WTC11 (cell line): Measurements from ENCODE around the gene ZIC4. TPM values are rescaled to one million over a fixed set of nuclear protein-coding genes. Genes with fewer than 3 reads are reported as not detected.

Source experiments
- ATF1 ChIP-seq: sonication (generic); formaldehyde crosslinking; IDR thresholded peaks from 2 replicates; pipeline ENCODE4 v1.8.1; 2023; ENCODE audit warnings: mild to moderate bottlenecking, moderate library complexity, missing genetic modification reagents
- ATF2 ChIP-seq: sonication (generic); formaldehyde crosslinking; IDR thresholded peaks from 2 replicates; pipeline ENCODE4 v1.8.1; 2022; ENCODE audit warnings: low read depth, missing genetic modification reagents, borderline replicate concordance
- ATF3 ChIP-seq: sonication (generic); formaldehyde crosslinking; conservative IDR thresholded peaks from 2 replicates; pipeline ENCODE4 v1.8.1; 2022; ENCODE audit warnings: mild to moderate bottlenecking, missing genetic modification reagents
- E2F1 ChIP-seq: sonication (generic); formaldehyde crosslinking; IDR thresholded peaks from 2 replicates; pipeline ENCODE4 v1.8.0; 2022; ENCODE audit warnings: mild to moderate bottlenecking, missing genetic modification reagents
- EMX1 ChIP-seq: fragments of 250-450 bp; sonication (Bioruptor Pico); IDR thresholded peaks from 2 replicates; pipeline ENCODE4 v1.8.0; 2021; ENCODE audit warnings: mild to moderate bottlenecking
- FOXP4 ChIP-seq: sonication (generic); formaldehyde crosslinking; IDR thresholded peaks from 2 replicates; pipeline ENCODE4 v1.8.0; 2022; ENCODE audit warnings: mild to moderate bottlenecking, missing genetic modification reagents
- JUN ChIP-seq: sonication (generic); formaldehyde crosslinking; IDR thresholded peaks from 2 replicates; pipeline ENCODE4 v1.8.0; 2023; ENCODE audit warnings: mild to moderate bottlenecking, missing genetic modification reagents
- MYBL2 ChIP-seq: sonication (generic); formaldehyde crosslinking; IDR thresholded peaks from 2 replicates; pipeline ENCODE4 v1.8.1; 2023; ENCODE audit warnings: mild to moderate bottlenecking, moderate library complexity, missing genetic modification reagents
- OVOL2 ChIP-seq: fragments of 250-450 bp; sonication (Bioruptor Pico); IDR thresholded peaks from 2 replicates; pipeline ENCODE4 v1.9.0; 2021; ENCODE audit warnings: mild to moderate bottlenecking, borderline replicate concordance
- SP1 ChIP-seq: sonication (generic); formaldehyde crosslinking; conservative IDR thresholded peaks from 2 replicates; pipeline ENCODE4 v1.8.1; 2022; ENCODE audit warnings: missing genetic modification reagents
- TEAD4 ChIP-seq: sonication (generic); formaldehyde crosslinking; IDR thresholded peaks from 2 replicates; pipeline ENCODE4 v1.8.0; 2022; ENCODE audit warnings: mild to moderate bottlenecking, missing genetic modification reagents
- USF1 ChIP-seq: sonication (generic); formaldehyde crosslinking; IDR thresholded peaks from 2 replicates; pipeline ENCODE4 v1.8.0; 2022; ENCODE audit warnings: mild to moderate bottlenecking, missing genetic modification reagents
- ZBTB21 ChIP-seq: sonication (generic); formaldehyde crosslinking; IDR thresholded peaks from 2 replicates; pipeline ENCODE4 v1.8.1; 2023; ENCODE audit warnings: mild to moderate bottlenecking, missing genetic modification reagents, borderline replicate concordance
- ZNF232 ChIP-seq: sonication (generic); formaldehyde crosslinking; IDR thresholded peaks from 2 replicates; pipeline ENCODE4 v1.8.0; 2022; ENCODE audit warnings: mild to moderate bottlenecking, missing genetic modification reagents
- ZNF317 ChIP-seq: sonication (generic); formaldehyde crosslinking; IDR thresholded peaks from 2 replicates; pipeline ENCODE4 v1.8.1; 2023; ENCODE audit warnings: low read depth, mild to moderate bottlenecking, moderate library complexity, missing genetic modification reagents, borderline replicate concordance
- ZNF416 ChIP-seq: fragments of 250-450 bp; sonication (Bioruptor Pico); IDR thresholded peaks from 2 replicates; pipeline ENCODE4 v1.9.0; 2021; ENCODE audit warnings: mild to moderate bottlenecking, inconsistent platforms
- ZNF425 ChIP-seq: fragments of 250-450 bp; sonication (Bioruptor Pico); conservative IDR thresholded peaks from 2 replicates; pipeline ENCODE4 v1.9.0; 2021; ENCODE audit warnings: mild to moderate bottlenecking
- ZNF512 ChIP-seq: sonication (generic); formaldehyde crosslinking; IDR thresholded peaks from 2 replicates; pipeline ENCODE4 v1.8.1; 2022; ENCODE audit warnings: missing genetic modification reagents, borderline replicate concordance
- ZSCAN18 ChIP-seq: fragments of 250-450 bp; sonication (Bioruptor Pico); IDR thresholded peaks from 2 replicates; pipeline ENCODE4 v2.1.2; 2022; ENCODE audit warnings: mild to moderate bottlenecking, moderate library complexity
- total RNA-seq: library from RNA; stranded (reverse); gene quantifications from 3 replicates; pipeline ENCODE4 v1.2.3, GENCODE V29; 2021
- TF ChIP-seq, protein P1 (sequence below): fragments of 250-450 bp; sonication (Bioruptor Pico); IDR thresholded peaks from 2 replicates; pipeline ENCODE4 v1.9.0; 2021; ENCODE audit warnings: mild to moderate bottlenecking
- TF ChIP-seq, protein P2 (sequence below): sonication (generic); formaldehyde crosslinking; IDR thresholded peaks from 2 replicates; pipeline ENCODE4 v1.8.0; 2023; ENCODE audit warnings: mild to moderate bottlenecking, missing genetic modification reagents
- TF ChIP-seq, protein P3 (sequence below): sonication (generic); formaldehyde crosslinking; IDR thresholded peaks from 2 replicates; pipeline ENCODE4 v1.8.0; 2022; ENCODE audit warnings: mild to moderate bottlenecking, missing genetic modification reagents

ZIC4 gene
- total RNA-seq, 1 experiment from 2014 or later, result 3.5 TPM

DNA sequence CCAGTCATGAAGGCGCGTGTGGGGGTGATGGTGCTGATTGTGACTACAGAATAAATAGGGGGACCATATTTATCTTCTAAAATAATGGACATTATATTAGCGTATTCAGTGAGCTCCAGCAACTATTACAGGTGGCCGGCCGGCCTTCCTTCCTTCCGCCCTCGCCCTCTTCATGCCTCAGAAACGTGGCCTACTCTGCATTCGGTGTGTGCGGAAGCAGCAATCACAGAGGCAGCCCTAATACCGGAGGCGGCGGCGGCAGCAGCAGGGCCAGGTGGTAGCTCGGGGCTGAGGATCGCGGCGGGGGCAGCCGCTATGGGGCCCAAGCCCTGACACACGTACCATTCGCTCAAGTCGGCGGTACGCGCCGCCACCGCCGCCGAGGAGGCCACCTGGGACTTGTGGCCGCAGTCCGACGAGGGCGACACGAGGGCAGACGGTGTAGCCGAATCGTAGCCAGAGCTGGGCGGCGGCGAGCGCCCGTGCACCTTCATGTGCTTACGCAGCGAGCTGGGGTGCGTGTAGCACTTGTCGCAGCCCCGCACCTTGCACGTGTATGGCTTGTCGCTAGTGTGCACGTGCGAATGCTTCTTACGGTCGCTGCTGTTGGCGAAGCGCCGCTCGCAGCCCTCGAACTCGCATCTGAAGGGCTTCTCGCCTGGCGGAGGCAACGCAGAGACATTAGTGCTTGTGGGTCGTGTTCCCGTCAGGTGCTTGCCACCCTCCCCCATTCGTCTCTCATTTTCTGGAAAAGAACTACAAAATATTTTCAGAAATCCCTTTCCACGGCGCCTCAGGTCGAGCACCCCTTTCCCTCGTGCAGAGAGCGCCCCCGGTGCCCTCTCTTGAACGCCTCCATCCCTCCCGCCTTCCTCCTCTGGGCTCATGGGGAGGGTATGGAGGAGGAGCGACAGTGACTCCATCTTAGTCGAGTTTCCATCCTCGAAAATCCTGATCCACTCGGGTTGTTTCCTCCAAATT lies 15.5 kb downstream of the ZIC4 start (continued):
- no peak for TF ChIP-seq ZSCAN18 (CRISPR knock-in tag)
- TF ChIP-seq, protein P1, sequence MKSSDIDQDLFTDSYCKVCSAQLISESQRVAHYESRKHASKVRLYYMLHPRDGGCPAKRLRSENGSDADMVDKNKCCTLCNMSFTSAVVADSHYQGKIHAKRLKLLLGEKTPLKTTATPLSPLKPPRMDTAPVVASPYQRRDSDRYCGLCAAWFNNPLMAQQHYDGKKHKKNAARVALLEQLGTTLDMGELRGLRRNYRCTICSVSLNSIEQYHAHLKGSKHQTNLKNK (CRISPR knock-in tag), result no peak
- no peak for TF ChIP-seq ZNF416 (CRISPR knock-in tag)
- peak; percentile 95 for TF ChIP-seq ZNF232 (CRISPR knock-in tag)
- TF ChIP-seq ATF3 (CRISPR knock-in tag), result no peak
- TF ChIP-seq, protein P2, sequence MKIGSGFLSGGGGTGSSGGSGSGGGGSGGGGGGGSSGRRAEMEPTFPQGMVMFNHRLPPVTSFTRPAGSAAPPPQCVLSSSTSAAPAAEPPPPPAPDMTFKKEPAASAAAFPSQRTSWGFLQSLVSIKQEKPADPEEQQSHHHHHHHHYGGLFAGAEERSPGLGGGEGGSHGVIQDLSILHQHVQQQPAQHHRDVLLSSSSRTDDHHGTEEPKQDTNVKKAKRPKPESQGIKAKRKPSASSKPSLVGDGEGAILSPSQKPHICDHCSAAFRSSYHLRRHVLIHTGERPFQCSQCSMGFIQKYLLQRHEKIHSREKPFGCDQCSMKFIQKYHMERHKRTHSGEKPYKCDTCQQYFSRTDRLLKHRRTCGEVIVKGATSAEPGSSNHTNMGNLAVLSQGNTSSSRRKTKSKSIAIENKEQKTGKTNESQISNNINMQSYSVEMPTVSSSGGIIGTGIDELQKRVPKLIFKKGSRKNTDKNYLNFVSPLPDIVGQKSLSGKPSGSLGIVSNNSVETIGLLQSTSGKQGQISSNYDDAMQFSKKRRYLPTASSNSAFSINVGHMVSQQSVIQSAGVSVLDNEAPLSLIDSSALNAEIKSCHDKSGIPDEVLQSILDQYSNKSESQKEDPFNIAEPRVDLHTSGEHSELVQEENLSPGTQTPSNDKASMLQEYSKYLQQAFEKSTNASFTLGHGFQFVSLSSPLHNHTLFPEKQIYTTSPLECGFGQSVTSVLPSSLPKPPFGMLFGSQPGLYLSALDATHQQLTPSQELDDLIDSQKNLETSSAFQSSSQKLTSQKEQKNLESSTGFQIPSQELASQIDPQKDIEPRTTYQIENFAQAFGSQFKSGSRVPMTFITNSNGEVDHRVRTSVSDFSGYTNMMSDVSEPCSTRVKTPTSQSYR (CRISPR knock-in tag), result peak; percentile 25; the same call in 1 of the 2 replicates
- TF ChIP-seq, protein P3, sequence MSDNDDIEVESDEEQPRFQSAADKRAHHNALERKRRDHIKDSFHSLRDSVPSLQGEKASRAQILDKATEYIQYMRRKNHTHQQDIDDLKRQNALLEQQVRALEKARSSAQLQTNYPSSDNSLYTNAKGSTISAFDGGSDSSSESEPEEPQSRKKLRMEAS, result peak; percentile 95
- no peak for TF ChIP-seq EMX1
- peak; percentile 60; the same call in 1 of the 2 replicates for TF ChIP-seq ATF2
- TF ChIP-seq TEAD4, result no peak
- 0 out of 2 replicates have a peak, but pooled peaks have one; percentile 70 for TF ChIP-seq ATF1
- TF ChIP-seq ZBTB21 (CRISPR knock-in tag), result peak; percentile 82
- TF ChIP-seq OVOL2 (CRISPR knock-in tag), result no peak
- no peak for TF ChIP-seq ZNF512
- peak; percentile 39; the same call in 1 of the 2 replicates for TF ChIP-seq ZNF317 (CRISPR knock-in tag)
- TF ChIP-seq FOXP4, result 0 out of 2 replicates have a peak, but pooled peaks have one; percentile 49
- no peak; the same call in 1 of the 2 replicates for TF ChIP-seq SP1 (CRISPR knock-in tag)
- no peak for TF ChIP-seq JUN (CRISPR knock-in tag)
- no peak; the same call in none of the 2 replicates for TF ChIP-seq MYBL2 (CRISPR knock-in tag)
- TF ChIP-seq USF1 (CRISPR knock-in tag), result no peak; the same call in 1 of the 2 replicates
- no peak for TF ChIP-seq E2F1 (CRISPR knock-in tag)
- TF ChIP-seq ZNF425 (CRISPR knock-in tag), result no peak
